HG02571 (cell line): ENCODE results near the gene FLNA.
"Not testable (repeated sequence)": the region's sequence is repeated elsewhere in the genome, so short reads cannot be mapped to it uniquely, and the experiment has no call there.

Experiments
- ATAC-seq: cut with Tn5 transposase; IDR thresholded peaks from one replicate; pipeline ENCODE4 v1.9.1; 2021; ENCODE audit warnings: mild to moderate bottlenecking, moderate library complexity; ENCODE audit not compliant: unreplicated experiment

The FLNA gene

GRCh38 chrX:154343063-154343462 lies 31.4 kb downstream of the FLNA start:
- not testable (repeated sequence) for ATAC-seq

GRCh38 chrX:154341399-154342298 lies 32.8 kb downstream of the FLNA start:
- ATAC-seq, result peak; percentile 70

GRCh38 chrX:154334496-154334895 lies 39.9 kb downstream of the FLNA start:
- ATAC-seq, result no peak

GRCh38 chrX:154333837-154334271 lies 40.6 kb downstream of the FLNA start:
- ATAC-seq, result no peak

- ATAC-seq, result no peak
These were observed 41.3 kb downstream of the FLNA start for GRCh38 chrX:154333116-154333515.

GRCh38 chrX:154332561-154332960 lies 41.9 kb downstream of the FLNA start:
- ATAC-seq, result no peak

- no peak for ATAC-seq
These were observed 45.1 kb downstream of the FLNA start for GRCh38 chrX:154329294-154329693.

GRCh38 chrX:154328646-154329045 lies 45.8 kb downstream of the FLNA start:
- no peak for ATAC-seq

GRCh38 chrX:154327038-154327820 lies 47.2 kb downstream of the FLNA start:
- ATAC-seq, result no peak

- ATAC-seq, result no peak
These were observed 48.9 kb downstream of the FLNA start for GRCh38 chrX:154325541-154325940.

GRCh38 chrX:154323537-154323936 lies 50.9 kb downstream of the FLNA start:
- ATAC-seq, result no peak

- no peak for ATAC-seq
These were observed 51.5 kb downstream of the FLNA start for GRCh38 chrX:154322890-154323289.

- no peak for ATAC-seq
These were observed 52.8 kb downstream of the FLNA start for GRCh38 chrX:154321594-154321993.

GRCh38 chrX:154321152-154321551 lies 53.3 kb downstream of the FLNA start:
- no peak for ATAC-seq

GRCh38 chrX:154320406-154320805 lies 54.0 kb downstream of the FLNA start:
- ATAC-seq, result no peak

- ATAC-seq, result no peak
These were observed 56.9 kb downstream of the FLNA start for GRCh38 chrX:154317391-154317995.

- no peak for ATAC-seq
These were observed 59.0 kb downstream of the FLNA start for GRCh38 chrX:154315416-154315815.

- ATAC-seq, result no peak
These were observed 61.3 kb downstream of the FLNA start for GRCh38 chrX:154313147-154313546.

- ATAC-seq, result no peak
These were observed 62.3 kb downstream of the FLNA start for GRCh38 chrX:154312116-154312515.

GRCh38 chrX:154310616-154311536 lies 63.6 kb downstream of the FLNA start:
- no peak for ATAC-seq
